ENCODE measurements around the gene KCNN4.

Gene KCNN4

GRCh38 chr19:43729919-43730318, 50.9 kb downstream of the KCNN4 start:
- no peak for TF ChIP-seq CTCF (IDR thresholded peaks at IDR 0.05; ENCODE audit: extremely low read depth, missing control alignments)
- no peak for DNase-seq (ENCODE audit: low spot score)

- no peak for DNase-seq (ENCODE audit: low spot score)
- TF ChIP-seq CTCF (IDR thresholded peaks at IDR 0.05; ENCODE audit: extremely low read depth, missing control alignments): no peak
Measured at GRCh38 chr19:43727593-43727853, 53.2 kb downstream of the KCNN4 start.

GRCh38 chr19:43726736-43727592, 53.8 kb downstream of the KCNN4 start:
- TF ChIP-seq CTCF (IDR thresholded peaks at IDR 0.05; ENCODE audit: extremely low read depth, missing control alignments): no peak
- no peak for DNase-seq (ENCODE audit: low spot score)

GRCh38 chr19:43725468-43725867, 55.3 kb downstream of the KCNN4 start:
- TF ChIP-seq CTCF (IDR thresholded peaks at IDR 0.05; ENCODE audit: extremely low read depth, missing control alignments): no peak

GRCh38 chr19:43724896-43725295, 55.9 kb downstream of the KCNN4 start:
- TF ChIP-seq CTCF (IDR thresholded peaks at IDR 0.05; ENCODE audit: extremely low read depth, missing control alignments): no peak
- DNase-seq (ENCODE audit: low spot score): no peak

More at GRCh38 chr19:43725468-43725867, 55.3 kb downstream of the KCNN4 start:
- DNase-seq (ENCODE audit: low spot score): peak; percentile 66

GRCh38 chr19:43723588-43723987, 57.2 kb downstream of the KCNN4 start:
- TF ChIP-seq CTCF (IDR thresholded peaks at IDR 0.05; ENCODE audit: extremely low read depth, missing control alignments): no peak
- no peak for DNase-seq (ENCODE audit: low spot score)

- no peak for TF ChIP-seq CTCF (IDR thresholded peaks at IDR 0.05; ENCODE audit: extremely low read depth, missing control alignments)
- no peak for DNase-seq (ENCODE audit: low spot score)
Measured at GRCh38 chr19:43721469-43722048, 59.2 kb downstream of the KCNN4 start.

All from GM20000 (cell line).